Measurements from ENCODE around the gene SOD3.

- TF ChIP-seq CTCF (IDR thresholded peaks at IDR 0.05; ENCODE audit: low read length) (no peak), EZH2 (IDR thresholded peaks at IDR 0.05; ENCODE audit: borderline replicate concordance, low read length) (no peak)
Observed at GRCh38 chr4:24768006-24768405, 27.4 kb upstream of the SOD3 start.

Measured in OCI-LY1 (cell line).